M059J (cell line): ENCODE results near the gene IL22RA1. TPM values are rescaled to one million over a fixed set of nuclear protein-coding genes. Genes with fewer than 3 reads are reported as not detected.

Source experiments
- DNase-seq: peaks from one replicate; pipeline ENCODE4 v3.0.0-alpha.2; 2012; ENCODE audit warnings: low read depth
- total RNA-seq: library from RNA; depleted of rRNA; stranded (reverse); fragments of >200 nt; shearing (Covaris generic); gene quantifications from 2 replicates; pipeline ENCODE4 v1.2.3, GENCODE V29; 2014; rRNA removed

IL22RA1 gene
- total RNA-seq, 1 experiment from 2014 or later = 1.9 TPM

- peak; percentile 30 for DNase-seq
Observed at GRCh38 chr1:24074817-24075589, 67.9 kb downstream of the IL22RA1 start.

- DNase-seq = no peak
Observed at GRCh38 chr1:24074196-24074595, 68.7 kb downstream of the IL22RA1 start.

- no peak for DNase-seq
Observed at GRCh38 chr1:24071941-24072340, 71.0 kb downstream of the IL22RA1 start.

- peak; percentile 78 for DNase-seq
Observed at GRCh38 chr1:24070821-24071393, 72.0 kb downstream of the IL22RA1 start.

GRCh38 chr1:24069817-24070216, 73.1 kb downstream of the IL22RA1 start:
- no peak for DNase-seq

Other genes starting within 250 kb of the IL22RA1 start
- gene CNR2, start 229.8 kb downstream of the IL22RA1 start, total RNA-seq = not detected in 2 replicates
- gene PNRC2, start 183.3 kb downstream of the IL22RA1 start, total RNA-seq = 89.5 and 148 TPM in 2 replicates
- gene SRSF10, start 162.8 kb downstream of the IL22RA1 start, total RNA-seq = 74.6 and 108 TPM in 2 replicates
- 0.02 and 0.32 TPM in 2 replicates for gene MYOM3, start 31.0 kb downstream of the IL22RA1 start, total RNA-seq
- gene IFNLR1, start 44.1 kb upstream of the IL22RA1 start, total RNA-seq = 1.9 and 2.3 TPM in 2 replicates
- not detected in 2 replicates for gene GRHL3, start 176.2 kb upstream of the IL22RA1 start, total RNA-seq